Fibroblast of lung (primary cell): ENCODE data around the gene FBN1.

Experiments used
- CTCF ChIP-seq, 2 donors: IDR thresholded peaks in 1 of 2; conservative IDR thresholded peaks in 1 of 2; 1 replicate in 1 of 2; 2 replicates in 1 of 2; pipeline ENCODE4 v1.5.1; 2011 to 2012; ENCODE audit warnings: low read length in 2 of 2, control low read depth in 1 of 2, inconsistent platforms in 1 of 2, low read depth in 1 of 2, mild to moderate bottlenecking in 1 of 2
- EZH2 ChIP-seq: IDR thresholded peaks from 2 replicates; pipeline ENCODE4 v1.5.1; 2012; ENCODE audit warnings: low read length, control low read depth, mild to moderate bottlenecking; ENCODE audit errors: missing control alignments

- TF ChIP-seq CTCF (conservative IDR thresholded peaks at IDR 0.05 in 1 of 2, IDR thresholded peaks at IDR 0.05 in 1 of 2; ENCODE audit: low read depth in 1 of 2, low read length in 2 of 2) (no peak), EZH2 (no peak)
These were observed 72.7 kb downstream of the FBN1 start for GRCh38 chr15:48572823-48573222.
